NCI-H2081 treated with DMSO at 0.1 percent for 48 hours (cell line): ENCODE measurements around the gene TMEM132E.

Source experiments
- DNase-seq: peaks from one replicate; lab custom pipeline; 2025; lab: John Stamatoyannopoulos, UW

Gene TMEM132E

GRCh38 chr17:34634551-34635160 is 55.3 kb downstream of the TMEM132E start:
- DNase-seq, result no peak

- DNase-seq, result no peak
Measured at GRCh38 chr17:34635876-34636275, 56.5 kb downstream of the TMEM132E start.

- no peak for DNase-seq
Measured at GRCh38 chr17:34637041-34637547, 57.7 kb downstream of the TMEM132E start.

- DNase-seq, result no peak
Measured at GRCh38 chr17:34637548-34638525, 58.5 kb downstream of the TMEM132E start.

- no peak for DNase-seq
Measured at GRCh38 chr17:34638526-34639260, 59.3 kb downstream of the TMEM132E start.

- no peak for DNase-seq
Measured at GRCh38 chr17:34639706-34640425, 60.5 kb downstream of the TMEM132E start.

GRCh38 chr17:34641368-34641767 is 62.0 kb downstream of the TMEM132E start:
- DNase-seq, result no peak

- DNase-seq, result no peak
Measured at GRCh38 chr17:34644941-34645550, 65.7 kb downstream of the TMEM132E start.

GRCh38 chr17:34645594-34645993 is 66.2 kb downstream of the TMEM132E start:
- no peak for DNase-seq

- DNase-seq, result no peak
Measured at GRCh38 chr17:34647511-34647910, 68.1 kb downstream of the TMEM132E start.

- no peak for DNase-seq
Measured at GRCh38 chr17:34650051-34650750, 70.8 kb downstream of the TMEM132E start.

- no peak for DNase-seq
Measured at GRCh38 chr17:34651402-34651811, 72.0 kb downstream of the TMEM132E start.

GRCh38 chr17:34652021-34652555 is 72.7 kb downstream of the TMEM132E start:
- no peak for DNase-seq

- no peak for DNase-seq
Measured at GRCh38 chr17:34653511-34653910, 74.1 kb downstream of the TMEM132E start.

- DNase-seq, result no peak
Measured at GRCh38 chr17:34654276-34654880, 75.0 kb downstream of the TMEM132E start.

GRCh38 chr17:34654881-34655276 is 75.5 kb downstream of the TMEM132E start:
- no peak for DNase-seq

- DNase-seq, result no peak
Measured at GRCh38 chr17:34656801-34657200, 77.4 kb downstream of the TMEM132E start.

- DNase-seq, result no peak
Measured at GRCh38 chr17:34658811-34659560, 79.6 kb downstream of the TMEM132E start.

GRCh38 chr17:34663714-34664113 is 84.3 kb downstream of the TMEM132E start:
- no peak for DNase-seq
